Epithelial cell of proximal tubule (primary cell): ENCODE results near the gene FBXO41. TPM values are rescaled to one million over a fixed set of nuclear protein-coding genes. Genes with fewer than 3 reads are reported as not detected.
A peak's percentile ranks its signal among the peaks of the same experiment; 100 is the strongest.

ENCODE experiments used
- DNase-seq: peaks from one replicate; pipeline ENCODE4 v3.0.0-alpha.2; 2011; ENCODE audit warnings: low read depth
- H3K4me3 ChIP-seq: 2 replicates; pipeline ENCODE4 v1.5.1; 2011; ENCODE audit warnings: low read depth, mild to moderate bottlenecking, low read length
- total RNA-seq: library from RNA; depleted of rRNA; stranded (reverse); fragments of >200 nt; gene quantifications from 2 replicates; pipeline ENCODE4 v1.2.3, GENCODE V29; 2015
- TF ChIP-seq, protein P1 (sequence below): conservative IDR thresholded peaks from 2 replicates; pipeline ENCODE4 v1.5.1; 2012; ENCODE audit warnings: low read depth, mild to moderate bottlenecking, low read length

The FBXO41 gene
- total RNA-seq, 1 donor from 2014 or later: 4.5 TPM

DNA sequence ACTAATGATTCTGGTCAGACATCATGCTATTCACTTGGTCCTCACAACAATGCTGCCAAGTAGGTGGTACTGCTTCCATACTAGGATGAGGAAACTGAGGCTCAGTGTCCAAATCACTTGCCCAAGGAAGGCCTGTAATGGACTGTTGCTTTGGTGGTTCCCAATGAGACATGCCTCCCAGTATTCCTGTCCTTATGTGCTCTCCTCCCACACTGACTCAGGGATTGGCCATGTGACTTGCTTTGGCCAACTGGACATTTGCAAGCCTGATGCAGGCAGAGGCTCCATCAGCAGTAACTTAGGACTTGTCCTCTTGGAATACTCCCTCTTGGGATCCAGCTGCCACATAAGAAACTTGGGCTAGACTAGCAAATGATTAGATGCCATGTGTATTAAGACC, 3.0 kb downstream of the FBXO41 start:
- no peak for DNase-seq
- no peak overlapping the region for H3K4me3 ChIP-seq
- TF ChIP-seq, protein P1, sequence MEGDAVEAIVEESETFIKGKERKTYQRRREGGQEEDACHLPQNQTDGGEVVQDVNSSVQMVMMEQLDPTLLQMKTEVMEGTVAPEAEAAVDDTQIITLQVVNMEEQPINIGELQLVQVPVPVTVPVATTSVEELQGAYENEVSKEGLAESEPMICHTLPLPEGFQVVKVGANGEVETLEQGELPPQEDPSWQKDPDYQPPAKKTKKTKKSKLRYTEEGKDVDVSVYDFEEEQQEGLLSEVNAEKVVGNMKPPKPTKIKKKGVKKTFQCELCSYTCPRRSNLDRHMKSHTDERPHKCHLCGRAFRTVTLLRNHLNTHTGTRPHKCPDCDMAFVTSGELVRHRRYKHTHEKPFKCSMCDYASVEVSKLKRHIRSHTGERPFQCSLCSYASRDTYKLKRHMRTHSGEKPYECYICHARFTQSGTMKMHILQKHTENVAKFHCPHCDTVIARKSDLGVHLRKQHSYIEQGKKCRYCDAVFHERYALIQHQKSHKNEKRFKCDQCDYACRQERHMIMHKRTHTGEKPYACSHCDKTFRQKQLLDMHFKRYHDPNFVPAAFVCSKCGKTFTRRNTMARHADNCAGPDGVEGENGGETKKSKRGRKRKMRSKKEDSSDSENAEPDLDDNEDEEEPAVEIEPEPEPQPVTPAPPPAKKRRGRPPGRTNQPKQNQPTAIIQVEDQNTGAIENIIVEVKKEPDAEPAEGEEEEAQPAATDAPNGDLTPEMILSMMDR: no peak

DNA sequence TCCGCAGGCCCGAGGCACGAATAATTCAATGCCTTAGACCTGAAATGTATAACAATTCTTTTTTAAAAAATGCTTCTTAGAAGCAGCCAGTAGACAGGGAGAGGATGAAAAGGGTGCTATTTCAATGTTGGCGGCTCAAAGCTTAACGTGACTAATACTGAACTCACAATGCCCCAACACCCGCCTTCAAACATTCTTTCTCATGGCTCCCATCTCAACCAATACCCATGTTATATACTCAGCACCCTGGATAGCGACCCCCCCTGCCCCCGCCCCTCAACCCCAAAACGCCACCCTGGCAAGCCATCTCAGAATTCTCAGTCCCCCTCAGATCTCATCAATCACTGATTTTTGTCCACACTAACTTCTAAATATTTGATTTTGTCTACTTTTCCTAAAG, 4.4 kb downstream of the FBXO41 start:
- TF ChIP-seq, protein P1: no peak
- no peak overlapping the region for H3K4me3 ChIP-seq
- no peak for DNase-seq

DNA sequence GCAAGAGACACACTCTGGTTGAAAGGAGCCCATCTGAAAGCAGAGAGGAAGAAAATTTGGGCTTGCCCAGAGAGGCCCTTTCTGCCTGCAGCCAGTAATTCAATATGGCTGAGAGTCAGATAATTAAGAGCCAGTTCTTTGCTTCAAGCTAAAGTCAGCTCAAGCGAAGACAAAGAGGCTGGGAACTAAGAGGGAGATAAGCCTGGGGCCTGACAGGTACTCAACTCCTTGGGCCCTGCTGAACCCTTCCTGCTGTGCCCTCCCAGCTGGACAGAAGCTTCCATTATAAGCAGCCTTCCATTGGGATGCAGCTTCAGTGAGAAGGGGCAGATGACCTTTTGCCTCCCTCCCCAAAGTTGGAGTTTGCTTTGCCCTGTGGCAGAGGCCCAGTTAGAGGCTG, 12.0 kb downstream of the FBXO41 start:
- TF ChIP-seq, protein P1: no peak
- no peak overlapping the region for H3K4me3 ChIP-seq
- DNase-seq: no peak

DNA sequence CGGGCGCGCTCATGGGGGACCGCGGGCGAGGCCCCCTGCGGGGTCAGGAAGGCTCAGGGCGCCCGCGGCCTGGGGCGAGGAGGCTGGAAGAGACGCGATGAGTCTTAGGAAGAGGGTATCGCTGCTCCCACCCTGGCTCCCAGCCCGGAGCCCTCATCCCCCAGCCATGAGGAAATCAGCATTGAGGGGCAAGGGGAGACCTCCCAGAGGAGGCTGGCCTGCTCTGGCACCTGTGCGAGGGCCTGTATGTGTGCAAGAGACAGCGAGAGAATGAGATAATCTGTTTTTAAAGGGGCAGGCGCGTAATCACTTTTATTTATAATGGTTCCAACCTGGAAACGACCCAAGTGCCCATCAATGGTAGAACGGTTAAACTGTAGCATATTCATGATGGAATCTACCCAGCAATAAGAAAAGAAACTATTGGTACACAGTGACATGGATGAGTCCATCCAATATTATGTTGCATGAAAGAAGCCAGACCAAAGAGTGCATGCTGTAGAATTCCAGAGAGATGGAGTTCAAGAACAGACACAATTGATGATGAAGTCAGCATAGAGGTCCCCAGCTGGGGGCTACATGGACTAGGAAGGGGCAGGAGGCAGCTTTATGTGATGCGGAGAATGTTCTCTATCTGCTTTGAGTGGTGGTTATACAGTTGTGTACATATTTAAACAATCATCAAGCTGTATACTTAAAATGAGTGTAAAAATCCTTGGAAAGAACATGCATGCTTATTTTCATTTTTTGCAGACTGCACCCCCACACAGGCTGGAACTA, 14.4 kb downstream of the FBXO41 start:
- no peak for DNase-seq
- peak overlapping the region; percentile 37 for H3K4me3 ChIP-seq
- TF ChIP-seq, protein P1: no peak

DNA sequence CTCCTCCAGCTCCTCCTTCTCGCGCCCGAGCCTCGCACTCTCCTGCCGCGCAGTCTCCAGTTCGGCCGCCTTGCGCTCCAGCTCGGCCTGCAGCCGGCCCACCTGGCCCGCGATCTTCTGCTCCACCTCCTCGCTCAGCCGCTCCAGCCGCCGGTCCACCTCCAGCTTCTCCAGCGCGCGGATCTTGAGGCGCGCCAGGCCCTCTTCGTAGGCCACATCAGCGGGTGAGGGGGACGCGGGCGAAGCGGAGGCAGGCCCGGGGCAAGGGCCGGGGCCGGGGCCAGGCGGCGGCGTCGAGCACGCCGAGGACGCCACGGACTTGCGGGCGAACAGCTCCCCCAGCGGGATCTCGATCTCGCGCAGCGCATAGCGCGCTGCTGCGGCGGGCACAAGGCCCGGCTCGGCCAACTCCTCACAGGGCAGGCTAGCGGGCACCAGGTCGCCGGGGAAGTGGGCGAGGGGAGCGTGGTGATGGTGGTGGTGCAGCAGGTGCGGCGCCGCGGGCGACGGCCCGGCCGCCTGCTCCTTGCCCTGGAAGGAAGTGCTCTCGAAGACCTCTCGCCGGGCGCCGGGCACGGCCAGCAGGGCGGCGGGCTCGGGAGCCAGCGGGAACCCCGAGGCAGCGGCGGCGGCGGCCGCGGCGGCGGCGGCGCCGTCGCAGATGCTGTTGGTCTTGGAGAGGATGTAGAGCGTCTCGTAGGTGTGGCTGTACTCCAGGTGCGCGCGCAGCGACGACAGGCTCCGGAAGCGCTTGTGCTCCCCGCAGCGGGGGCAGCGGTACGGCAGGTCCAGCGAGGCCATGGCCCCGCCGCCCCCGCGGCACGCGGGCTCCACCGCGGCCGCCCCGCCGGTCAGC, 15.2 kb downstream of the FBXO41 start:
- H3K4me3 ChIP-seq: peak overlapping the region; percentile 37
- TF ChIP-seq, protein P1: peak; percentile 16
- no peak for DNase-seq

DNA sequence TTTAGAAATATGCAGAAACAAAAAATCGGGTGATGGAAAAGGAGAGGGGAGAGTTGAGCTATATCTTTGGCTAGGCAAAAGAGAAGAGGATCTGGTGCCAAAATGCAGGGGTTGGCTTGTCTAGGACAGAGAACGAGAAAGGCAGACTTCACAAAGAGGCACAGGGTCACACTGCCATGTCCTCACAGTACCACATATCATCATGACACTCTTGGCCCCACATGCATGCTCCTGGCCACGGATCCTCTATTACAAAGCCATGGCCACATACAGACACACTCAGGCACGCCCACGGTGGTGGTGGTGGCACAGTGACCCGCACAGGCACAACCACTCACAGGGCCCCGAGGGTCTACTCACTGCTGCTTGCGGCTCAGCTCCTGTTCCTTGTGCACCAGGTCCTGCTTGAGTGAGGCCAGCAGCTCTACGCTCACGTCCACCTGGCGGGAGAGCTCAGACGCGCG, 15.9 kb downstream of the FBXO41 start:
- TF ChIP-seq, protein P1: no peak
- H3K4me3 ChIP-seq: peak overlapping the region; percentile 31
- no peak for DNase-seq
